GM10266 (cell line): ENCODE data around the gene SYT15B.
"Not testable (repeated sequence)": the region's sequence is repeated elsewhere in the genome, so short reads cannot be mapped to it uniquely, and the experiment has no call there.

ENCODE experiments used
- DNase-seq: peaks from one replicate; pipeline ENCODE4 v3.0.0; 2012; ENCODE audit errors: extremely low spot score
- TF ChIP-seq, protein P1 (sequence below): IDR thresholded peaks from 2 replicates; pipeline ENCODE4 v1.5.1; 2012; ENCODE audit warnings: mild to moderate bottlenecking, low read depth; ENCODE audit not compliant: control insufficient read depth, insufficient read depth; ENCODE audit errors: missing control alignments

Gene SYT15B

DNA sequence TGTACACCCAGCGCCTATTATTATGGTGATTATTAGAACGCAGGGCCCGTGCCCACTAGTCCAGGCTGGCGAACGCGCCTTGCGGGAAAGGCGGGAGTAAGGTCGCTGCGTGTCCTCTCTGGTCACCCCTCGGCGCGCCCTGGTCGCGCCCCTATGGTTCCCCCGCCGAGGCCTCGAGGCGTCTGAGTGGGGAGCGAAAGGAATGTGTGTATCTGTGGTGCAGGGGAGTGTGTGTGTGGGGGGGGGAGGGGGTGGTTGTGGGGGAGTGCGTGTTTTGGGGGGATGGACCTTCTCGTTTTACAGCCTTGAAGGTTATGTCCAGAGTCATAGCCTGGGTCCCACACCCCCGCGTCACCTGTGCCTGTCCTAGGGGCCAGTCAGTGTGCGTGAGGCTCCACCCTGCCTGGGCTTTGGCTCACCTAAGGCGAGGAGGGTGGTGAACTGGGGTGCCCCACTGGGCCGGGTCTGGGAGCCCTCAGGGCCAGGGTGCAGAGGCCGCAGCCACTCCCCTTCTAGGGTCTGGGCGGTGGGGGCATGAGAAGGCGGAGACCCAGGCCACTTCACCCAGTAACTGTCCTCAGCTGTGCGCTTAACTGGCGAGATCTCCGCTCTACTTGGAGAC, at the start of gene SYT15B:
SYT15B (minus strand) TSS at position 39 of the 622 bp plus-strand sequence. CDS start 952 bp downstream, outside the sequence.
- not testable (repeated sequence) for DNase-seq

DNA sequence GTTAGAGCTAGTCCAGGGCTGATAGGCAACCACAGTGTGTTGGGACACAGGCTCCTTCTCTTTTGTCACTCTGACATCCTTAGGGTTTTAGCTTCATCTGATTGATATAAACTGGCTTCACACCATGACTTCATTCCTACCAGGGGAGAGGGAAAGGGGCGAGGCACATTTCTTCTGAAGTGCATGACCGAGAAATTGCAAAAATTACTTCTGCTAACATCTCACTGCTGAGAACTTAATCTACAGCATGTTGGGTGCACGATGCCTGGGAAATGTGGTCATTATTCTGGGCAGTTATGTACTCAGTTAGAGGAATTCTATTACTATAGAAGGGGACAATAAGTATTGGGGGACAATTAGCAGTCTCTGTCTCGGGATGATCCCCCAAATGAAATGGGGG, 16.2 kb upstream of the SYT15B start:
- DNase-seq = not testable (repeated sequence)

DNA sequence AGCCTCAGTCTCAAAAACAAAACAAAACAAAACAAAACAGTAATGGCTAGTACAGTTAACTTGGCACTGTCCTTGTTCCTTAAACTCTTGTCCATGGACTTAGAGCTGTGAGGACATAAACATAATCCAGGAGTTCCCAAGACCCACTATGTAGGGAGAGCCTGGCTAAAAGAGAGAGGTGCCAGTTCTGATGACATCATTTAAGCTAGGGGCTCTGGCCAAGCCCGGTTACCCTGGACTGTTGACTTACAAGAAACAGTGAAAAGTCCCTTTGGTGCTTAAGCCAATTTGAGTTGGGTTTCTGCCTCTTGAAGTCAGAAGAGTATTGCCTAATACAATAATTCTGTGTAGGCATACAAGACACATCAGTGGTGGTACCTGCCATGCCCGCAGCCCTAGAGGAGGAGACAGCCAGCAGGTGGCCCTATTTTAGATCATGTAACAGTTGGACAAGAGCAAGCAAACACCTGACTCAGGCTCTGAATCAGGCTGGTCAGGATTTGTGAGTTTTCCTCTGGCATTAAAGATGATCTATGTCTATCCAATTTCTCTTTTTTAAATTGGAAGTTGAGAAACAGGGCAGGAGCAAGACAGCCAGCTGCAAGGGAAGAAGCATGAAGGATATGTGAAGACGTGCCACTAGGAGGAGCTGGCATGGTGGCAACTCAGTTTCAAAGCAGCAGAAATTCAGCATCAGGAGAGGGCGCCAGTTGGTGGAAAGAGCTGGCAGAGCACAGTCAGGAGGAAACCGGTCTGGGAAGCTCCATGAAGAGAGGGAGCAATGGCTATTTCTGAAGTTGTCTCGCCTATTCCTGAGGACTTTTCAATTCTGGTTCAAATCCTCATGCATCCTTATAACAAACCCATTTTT, 12.2 kb upstream of the SYT15B start:
- TF ChIP-seq, protein P1, sequence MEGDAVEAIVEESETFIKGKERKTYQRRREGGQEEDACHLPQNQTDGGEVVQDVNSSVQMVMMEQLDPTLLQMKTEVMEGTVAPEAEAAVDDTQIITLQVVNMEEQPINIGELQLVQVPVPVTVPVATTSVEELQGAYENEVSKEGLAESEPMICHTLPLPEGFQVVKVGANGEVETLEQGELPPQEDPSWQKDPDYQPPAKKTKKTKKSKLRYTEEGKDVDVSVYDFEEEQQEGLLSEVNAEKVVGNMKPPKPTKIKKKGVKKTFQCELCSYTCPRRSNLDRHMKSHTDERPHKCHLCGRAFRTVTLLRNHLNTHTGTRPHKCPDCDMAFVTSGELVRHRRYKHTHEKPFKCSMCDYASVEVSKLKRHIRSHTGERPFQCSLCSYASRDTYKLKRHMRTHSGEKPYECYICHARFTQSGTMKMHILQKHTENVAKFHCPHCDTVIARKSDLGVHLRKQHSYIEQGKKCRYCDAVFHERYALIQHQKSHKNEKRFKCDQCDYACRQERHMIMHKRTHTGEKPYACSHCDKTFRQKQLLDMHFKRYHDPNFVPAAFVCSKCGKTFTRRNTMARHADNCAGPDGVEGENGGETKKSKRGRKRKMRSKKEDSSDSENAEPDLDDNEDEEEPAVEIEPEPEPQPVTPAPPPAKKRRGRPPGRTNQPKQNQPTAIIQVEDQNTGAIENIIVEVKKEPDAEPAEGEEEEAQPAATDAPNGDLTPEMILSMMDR = peak; percentile 27
- DNase-seq = not testable (repeated sequence)

DNA sequence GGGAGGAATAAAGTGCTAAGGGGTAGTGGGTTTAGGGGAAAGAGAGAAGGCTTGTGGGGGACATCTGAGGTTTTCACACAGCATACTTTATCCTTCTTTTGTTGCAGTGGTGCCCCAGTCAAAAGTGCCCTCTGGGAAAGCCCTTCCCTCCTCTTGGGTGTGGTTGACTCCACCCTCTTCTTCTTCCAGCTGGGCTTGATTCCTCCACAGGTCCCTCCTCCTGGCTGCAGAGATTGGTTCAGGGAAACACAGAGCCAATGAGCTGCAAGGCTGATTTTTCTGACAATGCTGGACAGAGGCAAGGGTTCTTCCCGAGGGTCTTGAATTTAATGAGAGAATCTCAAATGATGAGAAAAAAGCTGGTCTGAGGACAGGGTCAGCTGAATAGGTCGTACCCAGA, 7.4 kb upstream of the SYT15B start:
- not testable (repeated sequence) for DNase-seq

DNA sequence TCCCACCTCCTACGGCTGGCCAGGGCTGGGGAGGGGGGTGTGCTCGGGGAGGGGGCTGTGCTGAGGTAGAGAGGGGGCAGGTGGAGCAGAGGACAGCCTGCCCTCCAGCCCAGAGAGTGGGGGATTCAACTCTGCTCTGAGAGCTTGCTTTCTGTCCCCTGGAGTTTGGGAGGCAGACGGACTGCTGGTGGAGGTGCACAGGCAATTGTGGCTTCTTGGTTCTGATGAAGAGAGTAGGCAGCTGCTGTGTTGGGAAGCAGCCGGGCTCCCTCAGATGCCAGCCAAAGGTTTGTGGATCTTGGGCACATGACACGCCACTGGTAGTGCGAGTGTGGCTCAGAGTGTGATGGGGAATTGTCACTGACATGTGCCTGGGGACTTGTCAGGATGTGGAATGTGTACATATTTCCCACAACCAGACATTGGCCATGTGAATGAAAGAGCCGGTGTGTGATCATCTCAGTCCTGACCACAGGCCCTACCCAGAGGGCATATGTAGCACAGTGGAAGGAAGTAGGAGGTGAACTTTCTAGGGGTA, 5.3 kb upstream of the SYT15B start:
- DNase-seq = not testable (repeated sequence)

DNA sequence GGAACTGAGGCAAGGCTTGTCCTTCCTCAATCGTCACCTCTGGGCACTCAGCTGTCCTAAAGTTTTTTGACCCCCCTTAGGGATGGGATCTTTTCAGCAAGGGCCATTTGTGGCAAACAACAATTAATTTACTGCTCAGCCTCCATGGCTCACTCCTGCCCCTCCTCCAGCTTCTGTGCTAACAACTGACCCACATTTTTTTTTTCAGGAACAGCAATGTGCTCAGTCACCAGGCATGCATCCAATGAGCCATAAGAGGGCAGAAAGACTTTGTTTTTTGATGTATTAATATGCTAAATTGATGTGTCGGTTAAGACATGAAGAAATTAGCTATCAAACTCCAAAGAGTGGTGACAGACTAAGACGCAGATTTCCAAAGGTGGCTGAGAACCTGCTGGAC, 4.7 kb upstream of the SYT15B start:
- not testable (repeated sequence) for DNase-seq

DNA sequence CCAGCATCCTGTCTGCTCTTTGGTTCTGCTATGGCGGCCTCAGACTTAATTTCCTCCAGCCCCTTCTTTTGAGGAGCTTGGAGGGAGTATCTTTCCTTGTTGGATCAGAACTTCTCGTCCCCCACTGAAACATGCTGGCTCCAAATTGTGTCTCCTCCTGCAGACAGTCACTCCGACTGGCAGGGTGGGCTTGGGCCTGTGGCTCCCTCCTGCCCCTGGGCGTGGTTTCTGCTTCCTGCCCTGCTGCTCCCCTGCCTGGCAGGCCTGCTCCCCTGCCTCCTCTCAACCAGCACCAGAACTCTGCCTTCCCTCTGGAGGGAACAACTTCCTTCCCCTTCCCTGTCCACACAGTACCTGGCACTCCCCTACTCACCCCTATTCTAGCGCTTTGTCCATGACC, 3.8 kb upstream of the SYT15B start:
- DNase-seq = not testable (repeated sequence)

DNA sequence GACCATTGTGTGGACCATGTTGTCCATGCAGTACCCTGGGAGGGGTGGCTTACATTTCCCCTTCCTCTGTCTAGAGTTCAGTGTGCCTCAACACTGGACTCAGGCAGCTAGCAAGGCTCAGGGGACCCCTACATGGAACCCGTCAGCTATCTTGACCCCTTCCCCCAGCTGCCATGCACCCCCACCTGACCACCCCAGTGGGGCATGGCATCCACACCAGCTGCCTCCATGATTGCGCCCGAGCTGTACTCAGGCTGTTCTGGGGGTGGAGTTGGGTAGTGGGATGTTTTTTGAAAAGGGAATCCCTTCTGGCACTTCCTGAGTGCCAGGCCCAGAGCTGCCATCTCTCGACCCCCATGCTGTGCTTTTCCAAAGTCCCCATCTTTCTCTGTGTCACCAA, 1.8 kb upstream of the SYT15B start:
- not testable (repeated sequence) for DNase-seq

DNA sequence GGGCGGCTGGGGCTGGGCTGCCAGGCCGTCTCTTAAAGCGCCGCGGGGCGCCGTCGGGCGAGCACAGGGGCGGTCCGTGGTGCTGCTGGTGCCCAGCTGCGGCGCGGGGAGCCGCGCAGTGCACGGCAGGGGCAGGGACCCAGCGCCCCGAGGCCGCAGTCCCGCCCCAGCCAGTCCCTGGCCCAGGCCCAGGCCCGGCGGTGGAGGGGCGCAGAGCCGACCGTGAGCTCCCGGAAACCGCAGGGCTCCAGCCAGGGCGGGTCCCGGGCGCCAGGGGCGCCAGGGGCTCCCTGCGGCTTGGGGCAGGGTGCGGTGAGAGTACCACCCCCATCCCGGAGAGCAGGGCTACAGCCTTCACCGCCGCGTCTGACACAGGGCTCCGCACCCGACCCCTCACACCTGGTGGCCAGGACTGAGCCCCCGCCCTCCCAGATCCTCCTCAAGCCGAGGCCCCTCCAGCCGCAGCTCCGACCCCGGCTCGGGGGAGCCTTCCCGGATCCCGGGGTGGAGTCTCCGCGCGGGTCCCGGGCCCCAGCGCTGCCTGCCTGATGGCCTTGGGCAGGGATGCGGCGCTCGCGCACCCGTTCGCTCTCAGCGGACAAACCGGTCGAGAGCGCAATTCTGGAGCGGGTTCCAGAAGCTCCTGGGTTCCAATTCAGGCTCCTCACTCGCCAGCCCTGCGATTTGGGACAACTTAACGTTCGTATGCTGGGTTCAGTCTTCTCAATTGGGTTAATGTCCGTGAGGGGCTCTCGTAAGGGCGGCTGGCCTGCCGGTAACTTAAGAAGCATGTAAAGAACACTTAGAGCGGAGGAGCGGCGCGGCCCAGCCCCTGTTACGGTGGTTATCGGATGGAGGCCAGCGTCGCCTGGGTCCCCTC, 478 bp downstream of the SYT15B start:
- not testable (repeated sequence) for DNase-seq

DNA sequence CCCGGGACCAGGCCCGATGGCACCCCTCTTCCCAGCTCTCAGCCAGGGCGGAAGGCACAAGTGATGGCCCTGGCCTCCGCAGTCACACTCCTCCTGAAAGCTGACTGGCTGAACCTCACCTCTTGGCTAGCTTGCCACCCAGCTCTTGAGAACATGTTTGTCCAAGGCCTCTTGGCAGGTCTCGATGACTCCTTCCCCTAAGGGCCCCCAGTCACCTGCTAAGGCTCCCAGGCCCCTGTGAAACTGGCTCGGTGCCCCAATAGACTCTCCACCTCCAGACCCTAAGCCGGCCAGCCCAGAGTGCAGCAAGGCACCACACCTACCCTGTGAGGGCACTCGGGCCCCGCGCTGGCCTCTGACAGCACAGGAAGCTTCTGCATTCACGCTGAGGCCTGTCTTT, 4.5 kb downstream of the SYT15B start:
- not testable (repeated sequence) for DNase-seq

DNA sequence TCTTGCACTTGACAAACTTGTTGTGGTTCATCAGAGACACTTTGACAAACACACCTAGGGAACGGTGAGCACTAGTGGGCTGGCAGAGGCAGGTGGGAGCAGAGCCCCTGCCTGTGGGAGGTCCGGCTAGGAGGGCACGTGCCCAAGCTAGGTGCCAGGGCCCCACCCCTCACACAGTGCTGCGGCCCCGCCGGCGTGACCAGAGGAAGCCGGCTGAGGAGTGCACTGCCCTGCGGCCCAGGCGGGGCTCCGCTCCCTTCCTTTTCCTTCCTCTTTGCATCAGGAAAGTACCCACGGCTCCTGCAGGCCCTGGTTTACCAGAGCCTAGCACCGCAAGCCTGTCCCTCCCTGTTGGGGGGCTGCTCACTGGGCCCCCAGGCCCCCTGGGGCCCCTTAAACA, 7.2 kb downstream of the SYT15B start:
- not testable (repeated sequence) for DNase-seq

DNA sequence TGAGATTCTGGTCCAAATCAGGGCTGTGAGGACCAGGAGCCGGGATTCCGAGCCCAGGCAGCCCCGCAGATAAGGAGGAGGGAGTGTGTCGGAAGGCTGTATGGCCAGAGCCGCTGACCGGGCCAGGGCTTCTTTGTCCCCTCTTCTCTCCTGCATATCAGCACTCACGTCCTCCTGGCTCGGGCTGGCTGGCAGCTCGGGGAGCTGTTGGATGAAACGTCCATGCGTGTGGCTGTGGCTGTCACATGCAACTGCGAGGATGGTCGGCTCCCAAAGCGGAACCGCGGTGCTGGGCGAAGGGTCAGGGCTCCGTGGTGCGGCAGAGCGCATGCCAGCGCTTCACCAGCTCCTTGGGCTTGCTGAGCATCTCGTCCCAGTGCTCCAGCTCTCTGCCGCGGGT, 9.5 kb downstream of the SYT15B start:
- not testable (repeated sequence) for DNase-seq

DNA sequence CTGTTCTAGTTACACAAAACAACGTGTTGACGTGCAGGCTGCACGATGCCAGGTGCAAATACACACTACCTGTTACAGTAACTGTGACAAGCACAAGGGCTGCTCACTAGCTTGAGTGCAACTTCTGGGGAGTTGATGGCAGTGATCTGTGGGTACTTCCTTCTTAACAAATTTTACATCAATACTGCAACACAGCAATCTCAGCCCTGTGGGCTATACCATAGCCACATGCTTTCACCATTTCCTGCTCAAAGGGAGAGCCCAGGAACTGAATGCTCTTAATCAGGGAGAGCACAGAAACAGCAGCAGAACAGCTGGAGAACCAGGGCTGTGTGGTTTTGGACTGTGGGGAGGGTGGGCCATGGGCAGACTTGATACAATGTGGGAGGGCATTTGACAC, 10.2 kb downstream of the SYT15B start:
- not testable (repeated sequence) for DNase-seq

DNA sequence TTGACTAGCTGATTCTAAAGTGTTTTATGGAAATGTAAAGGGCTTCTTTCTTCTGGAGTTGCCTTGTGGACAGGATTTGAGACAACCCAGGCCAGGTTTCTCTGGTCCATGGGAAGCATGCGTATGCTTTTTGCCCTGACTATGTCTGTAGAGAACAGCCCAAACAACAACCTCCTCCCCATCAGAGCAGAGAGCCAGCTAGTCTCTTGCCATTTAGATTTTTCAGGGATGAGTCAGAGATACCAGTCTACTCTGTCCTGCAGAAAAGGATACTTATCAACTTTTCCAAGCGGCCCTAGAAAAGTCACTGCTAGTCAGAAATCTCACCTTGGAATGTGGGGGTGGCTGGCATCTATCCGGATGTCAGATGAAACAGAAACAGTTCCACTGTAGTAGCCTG, 11.6 kb downstream of the SYT15B start:
- DNase-seq = not testable (repeated sequence)

DNA sequence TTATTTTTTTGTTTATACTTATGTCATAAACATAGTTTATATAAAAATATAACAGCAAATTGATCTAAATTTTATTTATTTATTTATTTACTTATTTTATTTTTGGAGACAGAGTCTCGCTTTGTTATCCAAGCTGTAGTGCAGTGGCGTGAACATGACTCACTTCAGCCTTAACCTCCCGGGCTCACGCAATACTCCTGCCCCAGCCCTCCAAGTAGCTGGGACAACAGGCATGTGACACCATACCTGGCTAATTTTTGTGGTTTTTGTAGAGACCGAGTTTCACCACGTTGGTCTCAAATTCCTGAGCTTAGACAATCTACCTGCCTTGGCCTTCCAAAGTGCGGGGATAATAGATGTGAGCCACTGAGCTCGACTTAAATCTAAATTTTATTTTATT, 13.0 kb downstream of the SYT15B start:
- DNase-seq = not testable (repeated sequence)

DNA sequence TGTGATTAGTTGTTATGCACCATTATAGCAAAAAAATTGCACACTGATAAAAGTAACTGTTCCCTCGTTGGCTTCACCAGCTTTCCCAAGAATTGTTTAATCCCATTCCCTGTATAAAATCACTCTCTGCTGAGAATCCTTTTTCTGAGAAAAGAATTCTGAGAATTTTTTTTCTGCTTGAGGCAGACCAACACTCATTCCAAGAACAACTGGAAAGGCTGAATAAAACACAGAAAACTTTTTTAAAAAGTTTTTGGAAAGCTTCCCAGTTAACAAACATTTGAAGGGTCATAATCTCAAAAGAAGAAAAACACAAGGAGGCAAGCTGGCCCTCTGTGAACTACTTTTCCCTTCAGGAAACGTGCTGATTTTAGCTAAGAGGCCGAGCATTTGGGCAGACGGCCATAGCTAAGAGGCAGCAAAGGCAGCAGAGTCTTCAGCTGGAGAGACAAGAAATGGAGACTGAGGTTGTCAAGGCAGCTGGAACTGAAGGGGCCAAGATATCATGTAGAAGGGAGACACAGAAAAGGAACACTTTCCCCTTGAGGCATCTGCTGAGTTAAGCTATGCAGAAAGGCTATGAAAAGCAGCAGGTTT, 16.5 kb downstream of the SYT15B start:
- not testable (repeated sequence) for DNase-seq

DNA sequence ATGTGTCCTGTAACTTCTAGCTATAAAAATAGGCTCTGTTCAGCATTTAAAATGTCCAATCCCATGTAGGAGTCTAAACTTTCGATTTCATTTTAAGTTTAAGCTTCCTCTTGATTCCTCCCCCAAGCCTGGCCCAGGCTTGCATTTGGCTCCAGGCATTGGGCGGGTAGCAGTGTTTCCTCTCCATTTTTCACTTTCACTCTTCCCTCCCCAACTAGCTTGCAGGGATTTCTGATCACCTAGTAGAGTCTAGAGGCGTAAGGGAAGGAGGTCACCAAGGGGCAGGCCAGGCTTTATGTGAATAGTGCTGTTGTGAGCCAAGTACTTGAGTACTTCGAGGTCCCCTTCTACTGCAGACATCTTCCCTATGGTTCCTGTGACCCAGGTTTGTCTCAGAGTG, 18.5 kb downstream of the SYT15B start:
- not testable (repeated sequence) for DNase-seq

DNA sequence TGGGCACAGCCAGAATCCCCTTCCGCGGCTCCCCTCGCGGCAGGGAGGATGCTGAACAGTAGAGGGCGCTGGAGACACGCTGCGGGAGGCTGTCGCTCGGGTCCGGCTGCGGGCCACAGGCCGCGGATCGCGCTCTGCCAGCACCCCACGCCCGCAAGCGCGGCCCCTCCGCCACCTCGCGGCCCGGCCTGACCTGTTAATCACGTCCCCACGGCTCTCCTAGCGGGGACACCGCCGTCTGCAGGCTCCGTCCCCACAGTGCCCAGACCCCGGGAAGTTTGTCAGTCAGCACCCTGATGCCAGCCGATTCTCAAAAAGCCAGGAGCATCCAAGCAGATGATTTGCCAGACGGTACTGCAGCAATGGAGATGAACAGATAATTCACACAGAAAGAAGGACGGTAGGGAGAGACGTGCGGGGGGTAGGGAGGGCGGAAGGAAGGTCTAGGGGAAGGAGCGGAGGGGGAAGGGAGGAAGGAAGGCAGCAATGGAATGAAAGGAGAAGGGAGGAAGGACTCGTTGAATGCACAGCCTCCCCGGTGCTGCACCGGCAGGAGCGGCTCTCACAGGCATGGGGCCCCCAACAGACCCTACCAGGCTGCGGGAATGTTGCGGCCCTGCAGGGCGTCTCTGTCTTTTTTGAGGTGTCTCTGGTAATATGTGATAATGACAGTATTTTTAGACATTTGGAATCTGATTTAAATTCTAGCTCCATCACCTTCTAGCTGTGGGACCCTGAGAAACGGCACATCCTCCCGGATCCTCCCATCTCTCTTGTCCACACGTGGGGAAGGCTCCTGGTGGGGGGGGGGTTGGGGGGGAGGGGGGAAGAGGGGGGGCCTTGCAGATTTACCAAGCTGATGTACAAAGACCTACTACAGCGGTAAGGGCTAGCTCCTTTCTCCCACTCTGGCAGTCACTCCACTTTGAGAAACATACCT, 19.5 kb downstream of the SYT15B start:
- DNase-seq = not testable (repeated sequence)
